Breast epithelium (tissue), 4 donors: ENCODE measurements around the gene HOXC13. TPM values are rescaled to one million over a fixed set of nuclear protein-coding genes. Genes with fewer than 3 reads are reported as not detected.

Source experiments
- DNase-seq, 2 donors: peaks; one replicate each; pipeline ENCODE4 v3.0.0-alpha.2; 2019; ENCODE audit warnings: low spot score in 2 of 2
- H3K27ac ChIP-seq, 2 donors: fragments of 200-600 bp; sonication (generic) in 1 of 2; one replicate each; pipeline ENCODE4 v1.5.1; 2016 to 2019; ENCODE audit warnings: mild to moderate bottlenecking in 1 of 2
- H3K27me3 ChIP-seq, 2 donors: fragments of 200-600 bp; sonication (generic) in 1 of 2; one replicate each; pipeline versions ENCODE4 v1.5.1 to v1.6.0; 2017 to 2019; ENCODE audit warnings: control low read depth in 1 of 2, mild to moderate bottlenecking in 1 of 2
- H3K36me3 ChIP-seq: fragments of 200-600 bp; one replicate; pipeline ENCODE4 v1.5.1; 2019
- H3K4me1 ChIP-seq, 2 donors: fragments of 200-600 bp; sonication (generic); one replicate each; pipeline ENCODE4 v1.5.1; 2016 to 2019; ENCODE audit warnings: control low read depth in 1 of 2
- H3K4me3 ChIP-seq, 3 donors: fragments of 200-600 bp; sonication (generic); 1 replicate in 2 of 3; 2 replicates in 1 of 3; pipeline ENCODE4 v1.5.1; 2016 to 2019; ENCODE audit warnings: mild to moderate bottlenecking in 3 of 3, moderate library complexity in 2 of 3
- H3K9me3 ChIP-seq, 2 donors: fragments of 200-600 bp; sonication (generic) in 1 of 2; one replicate each; pipeline ENCODE4 v1.5.1; 2016 to 2019; ENCODE audit warnings: control low read depth in 1 of 2
- CTCF ChIP-seq, 3 donors: fragments of 450-650 bp; IDR thresholded peaks; one replicate each; pipeline ENCODE4 v1.5.1; 2016 to 2017; ENCODE audit warnings: antibody characterized with exemption in 3 of 3, mild to moderate bottlenecking in 3 of 3, moderate library complexity in 3 of 3
- POLR2A ChIP-seq: fragments of 450-650 bp; IDR thresholded peaks from one replicate; pipeline ENCODE4 v1.6.1; 2016; ENCODE audit warnings: antibody characterized with exemption, mild to moderate bottlenecking, moderate library complexity
- POLR2AphosphoS5 ChIP-seq, 3 donors: sonication (generic); formaldehyde crosslinking; IDR thresholded peaks; one replicate each; pipeline ENCODE4 v1.6.1; 2017; ENCODE audit warnings: antibody characterized with exemption in 3 of 3
- intact Hi-C: fragments of 100-400 bp; cut with DNase I; formaldehyde crosslinking; loops from one replicate; pipeline ENCODE4 v1.15.1; 2023; ENCODE audit warnings: low total_unique reads
- total RNA-seq, 3 donors: library from RNA; depleted of rRNA; stranded (reverse); fragments of >200 nt; gene quantifications; one replicate each; pipeline ENCODE4 v1.1.0, GENCODE V29; 2016

HOXC13 gene
- total RNA-seq, 3 donors from 2014 or later: 0.98 to 1.0 TPM; not detected in 1

GRCh38 chr12:53964315-53964713, 25.7 kb downstream of the HOXC13 start:
- no peak for TF ChIP-seq CTCF (IDR thresholded peaks at IDR 0.05)
- no peak for TF ChIP-seq POLR2A
- no peak for TF ChIP-seq POLR2AphosphoS5 (IDR thresholded peaks at IDR 0.05)
- no peak overlapping the region for H3K4me3 ChIP-seq
- no peak for DNase-seq
- no peaks in the 10 kb centered on the region for H3K4me1 ChIP-seq
- peaks cover 11 to 100% of the 10 kb centered on the region in 2 donors for H3K27me3 ChIP-seq
- H3K9me3 ChIP-seq: no peaks in the 10 kb centered on the region
- no peaks in the 10 kb centered on the region for H3K36me3 ChIP-seq
- intact Hi-C loops: no loop called here
- H3K27ac ChIP-seq: no peak overlapping the region

GRCh38 chr12:53965281-53966084, 26.9 kb downstream of the HOXC13 start:
- H3K27me3 ChIP-seq: peaks cover 11 to 100% of the 10 kb centered on the region in 2 donors
- TF ChIP-seq POLR2AphosphoS5 (IDR thresholded peaks at IDR 0.05) (no peak), POLR2A (no peak), CTCF (IDR thresholded peaks at IDR 0.05) (no peak)
- peak overlapping the region in 2 of 3 donors; percentile 14 to 15 for H3K4me3 ChIP-seq
- H3K27ac ChIP-seq: no peak overlapping the region
- H3K36me3 ChIP-seq: no peaks in the 10 kb centered on the region
- H3K4me1 ChIP-seq: no peaks in the 10 kb centered on the region
- H3K9me3 ChIP-seq: no peaks in the 10 kb centered on the region
- no peak for DNase-seq
- intact Hi-C loops: no loop called here

DNA sequence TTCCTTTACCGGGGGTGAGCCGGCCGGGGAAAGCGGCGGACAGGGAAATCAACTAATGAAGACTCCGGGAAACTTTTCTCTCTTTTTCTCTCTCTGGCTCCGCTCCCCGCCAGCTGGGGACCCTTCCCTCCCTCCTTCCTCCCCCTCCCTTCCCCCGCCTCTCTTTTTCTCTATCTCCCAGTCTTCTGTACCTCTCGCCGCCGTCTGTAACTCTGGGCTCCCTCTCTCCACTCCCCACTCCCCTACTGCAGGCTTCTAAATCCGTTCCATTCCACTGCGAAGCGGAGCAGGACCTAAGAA, 27.4 kb downstream of the HOXC13 start:
- Histone ChIP-seq H3K36me3 (no peaks in the 10 kb centered on the region), H3K9me3 (no peaks in the 10 kb centered on the region), H3K27me3 (peaks cover 9 to 100% of the 10 kb centered on the region in 2 donors), H3K27ac (no peak overlapping the region), H3K4me1 (no peaks in the 10 kb centered on the region), H3K4me3 (peak overlapping the region in 2 of 3 donors; percentile 14 to 15)
- DNase-seq: no peak
- no peak for TF ChIP-seq CTCF (IDR thresholded peaks at IDR 0.05)
- no peak for TF ChIP-seq POLR2AphosphoS5 (IDR thresholded peaks at IDR 0.05)
- TF ChIP-seq POLR2A: no peak
- intact Hi-C loops: no loop called here

DNA sequence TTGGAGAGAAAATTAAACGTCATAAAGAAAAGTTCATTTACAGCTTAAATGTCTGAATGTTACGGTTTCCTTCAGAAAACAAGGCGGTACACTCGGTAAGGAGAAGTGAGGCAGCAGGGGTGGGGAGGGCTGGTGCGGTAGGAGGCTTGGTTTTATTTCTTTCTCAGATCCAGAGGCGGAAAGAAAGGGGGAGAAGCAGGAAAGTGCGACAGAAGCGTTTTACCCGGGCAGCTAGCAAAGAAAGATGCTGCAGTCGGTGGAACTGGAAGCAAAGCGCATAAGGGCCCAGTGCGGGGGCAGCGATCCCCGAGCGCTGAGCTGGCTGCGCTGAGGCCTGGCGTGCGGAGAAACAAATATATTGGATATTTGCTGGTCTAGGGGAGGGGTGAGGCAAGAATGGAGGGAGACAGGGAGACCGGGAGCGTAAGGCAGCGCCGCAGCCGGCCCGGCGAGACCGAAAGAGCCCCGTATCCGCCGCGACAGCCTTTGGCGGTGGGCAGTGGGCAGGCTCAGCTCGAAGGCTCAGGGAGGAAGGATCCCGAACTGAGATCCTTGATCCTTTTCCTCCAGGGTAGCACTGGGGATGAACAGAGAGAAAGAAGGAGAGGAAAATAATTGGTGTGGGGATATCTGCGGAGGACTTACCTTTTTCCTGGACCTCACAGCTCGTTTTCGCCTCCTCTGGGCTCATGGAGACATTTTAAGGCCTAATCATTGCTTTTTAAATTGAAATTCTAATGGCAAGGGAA, 27.9 kb downstream of the HOXC13 start:
- Histone ChIP-seq H3K9me3 (no peaks in the 10 kb centered on the region), H3K36me3 (no peaks in the 10 kb centered on the region), H3K27me3 (peaks cover 7 to 100% of the 10 kb centered on the region in 2 donors), H3K4me3 (peak overlapping the region in 1 of 3 donors; percentile 14), H3K27ac (no peak overlapping the region), H3K4me1 (no peaks in the 10 kb centered on the region)
- no peak for DNase-seq
- no peak for TF ChIP-seq CTCF (IDR thresholded peaks at IDR 0.05)
- no peak for TF ChIP-seq POLR2A
- no peak for TF ChIP-seq POLR2AphosphoS5 (IDR thresholded peaks at IDR 0.05)
- intact Hi-C loops: no loop called here

GRCh38 chr12:53967421-53967925, 28.8 kb downstream of the HOXC13 start:
- Histone ChIP-seq H3K9me3 (no peaks in the 10 kb centered on the region), H3K27ac (no peak overlapping the region), H3K4me1 (no peaks in the 10 kb centered on the region), H3K36me3 (no peaks in the 10 kb centered on the region), H3K4me3 (peak overlapping the region in 1 of 3 donors; percentile 14), H3K27me3 (peaks cover 11 to 100% of the 10 kb centered on the region in 2 donors)
- intact Hi-C loops: no loop called here
- DNase-seq: no peak
- no peak for TF ChIP-seq POLR2A
